Tibial artery (tissue), 4 donors: Measurements from ENCODE around the gene DOCK10.

Source experiments
- DNase-seq, 2 donors: peaks; one replicate each; pipeline ENCODE4 v3.0.0-alpha.2; 2019
- H3K27ac ChIP-seq, 2 donors: fragments of 200-600 bp; sonication (generic) in 1 of 2; 1 replicate in 1 of 2; 2 replicates in 1 of 2; pipeline ENCODE4 v1.5.1; 2018 to 2019; ENCODE audit warnings: mild to moderate bottlenecking in 1 of 2
- H3K27me3 ChIP-seq, 2 donors: fragments of 200-600 bp; sonication (generic) in 1 of 2; one replicate each; pipeline versions ENCODE4 v1.5.1 to v1.6.0; 2016 to 2019
- H3K36me3 ChIP-seq, 3 donors: fragments of 200-600 bp; sonication (generic) in 2 of 3; one replicate each; pipeline ENCODE4 v1.5.1; 2016 to 2019; ENCODE audit warnings: mild to moderate bottlenecking in 2 of 3
- H3K4me1 ChIP-seq, 4 donors: fragments of 200-600 bp; sonication (generic) in 2 of 4; 1 replicate in 3 of 4; 2 replicates in 1 of 4; pipeline ENCODE4 v1.5.1; 2016 to 2019
- H3K4me3 ChIP-seq, 2 donors: fragments of 200-600 bp; sonication (generic) in 1 of 2; 1 replicate in 1 of 2; 2 replicates in 1 of 2; pipeline ENCODE4 v1.5.1; 2018 to 2019; ENCODE audit warnings: mild to moderate bottlenecking in 2 of 2
- H3K9me3 ChIP-seq, 3 donors: fragments of 200-600 bp; sonication (generic) in 1 of 3; one replicate each; pipeline ENCODE4 v1.5.1; 2016 to 2019
- intact Hi-C: fragments of 100-400 bp; cut with DNase I; formaldehyde crosslinking; loops from one replicate; pipeline ENCODE4 v1.15.0; 2023; ENCODE audit warnings: low total_unique reads
- TF ChIP-seq, protein P1 (sequence below), 2 experiments: fragments of 200-600 bp in 1 of 2; fragments of 450-650 bp in 1 of 2; IDR thresholded peaks; one replicate each; pipeline ENCODE4 v1.5.1; 2017 to 2019; ENCODE audit warnings: antibody characterized with exemption in 2 of 2, mild to moderate bottlenecking in 1 of 2, moderate library complexity in 1 of 2

DOCK10 gene

DNA sequence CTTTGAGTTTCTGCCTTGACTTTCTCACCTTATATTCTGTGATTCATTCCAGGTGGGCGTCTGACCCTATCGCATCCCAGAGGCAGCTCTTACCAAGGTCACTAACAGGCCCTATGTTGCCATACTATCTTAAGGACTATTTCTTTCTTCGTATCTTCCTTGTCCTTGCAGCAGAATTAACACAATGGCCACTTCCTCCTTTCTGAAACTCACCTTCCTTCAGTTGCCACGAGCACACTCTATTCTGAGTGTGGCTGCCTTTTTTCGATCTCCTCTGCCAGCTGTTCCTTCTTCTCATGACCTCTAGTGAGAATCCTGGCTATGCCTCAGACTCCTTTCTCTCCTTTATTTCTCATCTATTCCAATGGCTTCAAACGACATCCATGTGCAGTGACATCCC is 165.7 kb downstream of the DOCK10 start:
- DNase-seq, result no peak
- intact Hi-C loops, result no loop called here
- Histone ChIP-seq H3K4me1 (no peaks in the 10 kb centered on the region), H3K27me3 (no peaks in the 10 kb centered on the region), H3K27ac (no peak overlapping the region), H3K9me3 (no peaks in the 10 kb centered on the region), H3K4me3 (no peak overlapping the region), H3K36me3 (peaks cover 14 to 23% (median 16%) of the 10 kb centered on the region in 3 donors)
- TF ChIP-seq, protein P1, sequence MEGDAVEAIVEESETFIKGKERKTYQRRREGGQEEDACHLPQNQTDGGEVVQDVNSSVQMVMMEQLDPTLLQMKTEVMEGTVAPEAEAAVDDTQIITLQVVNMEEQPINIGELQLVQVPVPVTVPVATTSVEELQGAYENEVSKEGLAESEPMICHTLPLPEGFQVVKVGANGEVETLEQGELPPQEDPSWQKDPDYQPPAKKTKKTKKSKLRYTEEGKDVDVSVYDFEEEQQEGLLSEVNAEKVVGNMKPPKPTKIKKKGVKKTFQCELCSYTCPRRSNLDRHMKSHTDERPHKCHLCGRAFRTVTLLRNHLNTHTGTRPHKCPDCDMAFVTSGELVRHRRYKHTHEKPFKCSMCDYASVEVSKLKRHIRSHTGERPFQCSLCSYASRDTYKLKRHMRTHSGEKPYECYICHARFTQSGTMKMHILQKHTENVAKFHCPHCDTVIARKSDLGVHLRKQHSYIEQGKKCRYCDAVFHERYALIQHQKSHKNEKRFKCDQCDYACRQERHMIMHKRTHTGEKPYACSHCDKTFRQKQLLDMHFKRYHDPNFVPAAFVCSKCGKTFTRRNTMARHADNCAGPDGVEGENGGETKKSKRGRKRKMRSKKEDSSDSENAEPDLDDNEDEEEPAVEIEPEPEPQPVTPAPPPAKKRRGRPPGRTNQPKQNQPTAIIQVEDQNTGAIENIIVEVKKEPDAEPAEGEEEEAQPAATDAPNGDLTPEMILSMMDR (IDR thresholded peaks at IDR 0.05), result no peak

DNA sequence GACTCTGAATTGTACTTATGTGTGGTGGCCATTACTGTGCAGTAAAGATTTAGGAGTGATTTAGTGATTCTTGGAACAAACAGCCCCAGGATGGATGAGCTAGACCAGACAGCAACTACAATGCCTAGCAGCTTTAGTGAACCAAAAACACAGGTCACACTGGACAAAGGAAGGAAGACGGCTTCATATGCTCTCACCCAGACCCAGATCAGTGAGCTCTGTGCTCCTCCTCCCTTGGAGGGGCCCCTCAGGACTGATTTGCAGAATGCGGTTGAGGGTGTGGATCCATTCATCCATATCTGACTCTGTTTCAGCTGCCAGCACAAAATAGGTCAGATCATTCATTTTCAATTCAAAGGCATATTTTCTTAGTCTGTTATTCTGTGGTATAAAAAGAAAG is 166.4 kb downstream of the DOCK10 start:
- Histone ChIP-seq H3K4me3 (no peak overlapping the region), H3K27ac (no peak overlapping the region), H3K9me3 (no peaks in the 10 kb centered on the region), H3K4me1 (no peaks in the 10 kb centered on the region), H3K27me3 (no peaks in the 10 kb centered on the region), H3K36me3 (peaks cover 14 to 23% (median 16%) of the 10 kb centered on the region in 3 donors)
- DNase-seq, result no peak
- intact Hi-C loops, result no loop called here
- TF ChIP-seq, protein P1 (IDR thresholded peaks at IDR 0.05), result no peak

DNA sequence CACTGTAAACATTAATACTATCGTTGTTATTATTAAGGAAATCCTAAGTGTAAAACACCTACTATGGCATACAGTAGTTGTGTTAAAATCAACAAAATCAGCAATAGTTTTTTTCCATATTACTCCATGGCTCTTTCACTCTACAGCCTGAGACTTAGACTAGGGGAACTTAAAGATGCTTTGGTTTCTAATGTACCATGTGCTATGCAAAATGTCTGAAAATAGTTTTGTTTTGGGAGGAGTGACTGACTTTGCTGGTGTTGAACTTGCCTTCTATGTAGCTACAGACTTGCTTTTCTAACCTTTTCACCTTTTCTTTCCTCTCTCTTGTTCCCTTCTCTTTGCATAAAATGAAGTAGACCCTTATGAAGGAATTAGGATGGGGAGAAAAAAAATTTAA is 167.1 kb downstream of the DOCK10 start:
- no peak for DNase-seq
- Histone ChIP-seq H3K36me3 (peaks cover 14 to 23% (median 16%) of the 10 kb centered on the region in 3 donors), H3K9me3 (no peaks in the 10 kb centered on the region), H3K27ac (no peak overlapping the region), H3K4me1 (peaks cover 0 to 5% (median 0%) of the 10 kb centered on the region in 4 donors), H3K27me3 (no peaks in the 10 kb centered on the region), H3K4me3 (no peak overlapping the region)
- TF ChIP-seq, protein P1 (IDR thresholded peaks at IDR 0.05), result no peak
- intact Hi-C loops, result no loop called here

DNA sequence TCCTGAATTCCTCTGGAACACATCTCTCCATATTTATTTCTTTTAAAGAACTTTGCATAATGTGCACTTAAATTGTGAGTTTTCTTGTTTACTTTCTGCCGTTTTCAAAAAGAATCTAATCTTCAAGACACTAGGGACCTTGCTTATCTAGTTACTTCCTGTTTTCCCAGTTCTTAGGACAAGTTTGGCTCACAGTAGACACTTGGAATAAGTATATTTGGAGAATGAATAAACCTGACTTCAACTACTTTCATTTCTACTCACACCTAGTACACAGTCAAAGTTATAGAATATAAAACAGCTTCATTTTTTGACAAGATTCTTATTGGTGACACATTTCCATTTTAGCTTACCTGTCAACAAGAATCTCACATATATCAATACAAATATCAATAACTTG is 170.5 kb downstream of the DOCK10 start:
- no peaks in the 10 kb centered on the region for H3K9me3 ChIP-seq
- TF ChIP-seq, protein P1 (IDR thresholded peaks at IDR 0.05), result no peak
- no peak overlapping the region for H3K27ac ChIP-seq
- DNase-seq, result no peak
- no peak overlapping the region for H3K4me3 ChIP-seq
- peaks cover 18 to 23% (median 19%) of the 10 kb centered on the region in 3 donors for H3K36me3 ChIP-seq
- no peaks in the 10 kb centered on the region for H3K27me3 ChIP-seq
- H3K4me1 ChIP-seq, result peaks cover 0 to 17% (median 3%) of the 10 kb centered on the region in 4 donors
- intact Hi-C loops, result no loop called here

DNA sequence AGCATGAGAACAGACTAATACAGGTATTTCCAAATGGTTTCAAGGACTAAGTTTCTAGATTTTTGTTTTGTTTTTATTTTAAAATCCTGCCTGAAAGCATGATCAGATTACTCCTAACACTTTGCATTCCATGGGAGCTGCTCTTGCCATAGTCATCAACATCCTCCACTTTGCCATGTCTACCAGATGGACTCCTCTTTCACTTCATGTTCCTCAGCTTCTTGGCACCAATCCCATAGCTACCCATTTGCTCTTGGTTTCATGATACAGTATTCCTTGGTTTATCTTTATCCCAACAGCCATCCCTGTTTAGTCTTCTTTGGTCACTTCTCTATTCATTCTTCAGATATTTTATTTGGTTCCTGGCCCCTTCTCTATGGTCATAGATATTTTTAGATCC is 171.9 kb downstream of the DOCK10 start:
- no peak overlapping the region for H3K4me3 ChIP-seq
- peaks cover 0 to 17% (median 3%) of the 10 kb centered on the region in 4 donors for H3K4me1 ChIP-seq
- no peaks in the 10 kb centered on the region for H3K9me3 ChIP-seq
- no peaks in the 10 kb centered on the region for H3K27me3 ChIP-seq
- TF ChIP-seq, protein P1 (IDR thresholded peaks at IDR 0.05), result no peak
- DNase-seq, result no peak
- peaks cover 14 to 23% (median 23%) of the 10 kb centered on the region in 3 donors for H3K36me3 ChIP-seq
- peak overlapping the region; percentile 29 to 46 for H3K27ac ChIP-seq
- intact Hi-C loops, result no loop called here
